GM23338 (cell line): ENCODE results near the gene HS3ST1. TPM values are rescaled to one million over a fixed set of nuclear protein-coding genes. Genes with fewer than 3 reads are reported as not detected.

Experiments
- ATAC-seq: fragments of 200-7000 bp; cut with Tn5 transposase; 3 replicates; pipeline ENCODE4 v1.9.1; 2020
- DNase-seq: peaks from one replicate; pipeline ENCODE4 v3.0.0-alpha.2; 2015; ENCODE audit warnings: low spot score
- H2AFZ ChIP-seq: fragments of 200-600 bp; sonication (generic); 2 replicates; pipeline ENCODE4 v1.8.0; 2016; ENCODE audit warnings: antibody characterized with exemption, mild to moderate bottlenecking, moderate library complexity
- H3F3A ChIP-seq: fragments of 200-600 bp; sonication (generic); replicated peaks from 2 replicates; pipeline ENCODE4 v1.8.0; 2017; ENCODE audit warnings: antibody characterized with exemption, mixed run types, low read depth
- H3K27ac ChIP-seq: fragments of 200-600 bp; sonication (generic); 2 replicates; pipeline ENCODE4 v1.6.1; 2016; ENCODE audit warnings: low read depth
- H3K27me3 ChIP-seq: fragments of 200-600 bp; sonication (generic); 2 replicates; pipeline ENCODE4 v1.8.0; 2016; ENCODE audit warnings: mild to moderate bottlenecking, mixed run types, moderate library complexity; ENCODE audit not compliant: insufficient read depth
- H3K36me3 ChIP-seq: fragments of 200-600 bp; sonication (generic); 2 replicates; pipeline ENCODE4 v1.8.0; 2016; ENCODE audit warnings: mild to moderate bottlenecking; ENCODE audit not compliant: insufficient read depth
- H3K4me1 ChIP-seq: fragments of 200-600 bp; sonication (generic); 2 replicates; pipeline ENCODE4 v1.8.0; 2016; ENCODE audit warnings: mild to moderate bottlenecking, moderate library complexity; ENCODE audit not compliant: insufficient read depth
- H3K4me2 ChIP-seq: fragments of 200-600 bp; sonication (generic); 2 replicates; pipeline ENCODE4 v1.7.1; 2017; ENCODE audit warnings: mixed run types
- H3K4me3 ChIP-seq: fragments of 200-600 bp; sonication (generic); 2 replicates; pipeline ENCODE4 v1.6.1; 2016; ENCODE audit warnings: mixed run types
- H3K79me2 ChIP-seq: fragments of 200-600 bp; sonication (generic); replicated peaks from 2 replicates; pipeline ENCODE4 v1.8.0; 2017; ENCODE audit warnings: mild to moderate bottlenecking; ENCODE audit not compliant: insufficient read depth
- H3K9me2 ChIP-seq: fragments of 200-600 bp; sonication (generic); 2 replicates; pipeline ENCODE4 v1.8.0; 2017; ENCODE audit not compliant: insufficient read depth
- H4K20me1 ChIP-seq: fragments of 200-600 bp; sonication (generic); replicated peaks from 2 replicates; pipeline ENCODE4 v1.8.0; 2017; ENCODE audit warnings: mild to moderate bottlenecking; ENCODE audit not compliant: insufficient read depth
- H3K27ac Mint-ChIP-seq: 2 replicates; pipeline ENCODE4 v1.8.0; 2020; ENCODE audit warnings: inconsistent platforms, mild to moderate bottlenecking, moderate library complexity, mixed read lengths
- H3K27me3 Mint-ChIP-seq: 3 replicates; pipeline ENCODE4 v1.8.0; 2022; ENCODE audit warnings: low read depth, mild to moderate bottlenecking, moderate library complexity, mixed read lengths, inconsistent platforms; ENCODE audit not compliant: insufficient read depth, poor library complexity
- H3K36me3 Mint-ChIP-seq: 3 replicates; pipeline ENCODE4 v1.8.0; 2021; ENCODE audit warnings: low read depth, mild to moderate bottlenecking, inconsistent platforms, moderate library complexity, mixed read lengths
- H3K4me1 Mint-ChIP-seq: 3 replicates; pipeline ENCODE4 v1.8.0; 2020; ENCODE audit warnings: mild to moderate bottlenecking, inconsistent platforms, mixed read lengths
- H3K4me3 Mint-ChIP-seq: 3 replicates; pipeline ENCODE4 v1.8.0; 2021; ENCODE audit warnings: moderate library complexity, mild to moderate bottlenecking, inconsistent platforms, mixed read lengths
- H3K9me3 Mint-ChIP-seq: 3 replicates; pipeline ENCODE4 v1.8.0; 2020; ENCODE audit warnings: moderate library complexity, mild to moderate bottlenecking, inconsistent platforms, mixed read lengths
- CREB1 ChIP-seq: fragments of 250-450 bp; sonication (Bioruptor Pico); IDR thresholded peaks from 2 replicates; pipeline ENCODE4 v1.5.0; 2020; ENCODE audit warnings: low read depth, mild to moderate bottlenecking, moderate library complexity
- EZH2 ChIP-seq: fragments of 200-600 bp; sonication (generic); IDR thresholded peaks from one replicate; pipeline ENCODE4 v1.8.0; 2017; ENCODE audit warnings: antibody characterized with exemption, mild to moderate bottlenecking, low read depth; ENCODE audit not compliant: unreplicated experiment
- EZH2phosphoT487 ChIP-seq: fragments of 200-600 bp; sonication (generic); IDR thresholded peaks from one replicate; pipeline ENCODE4 v1.8.1; 2018; ENCODE audit warnings: antibody characterized with exemption; ENCODE audit not compliant: unreplicated experiment
- JUNB ChIP-seq: IDR thresholded peaks from one replicate; pipeline ENCODE4 v1.6.1; 2016; ENCODE audit warnings: antibody characterized with exemption; ENCODE audit not compliant: unreplicated experiment
- NANOG ChIP-seq: IDR thresholded peaks from 2 replicates; pipeline ENCODE4 v1.6.1; 2016; ENCODE audit warnings: antibody characterized with exemption, borderline replicate concordance
- POLR2AphosphoS5 ChIP-seq: IDR thresholded peaks from 2 replicates; pipeline ENCODE4 v1.6.1; 2016; ENCODE audit warnings: antibody characterized with exemption, low read depth
- STAT1 ChIP-seq: IDR thresholded peaks from one replicate; pipeline ENCODE4 v1.6.1; 2016; ENCODE audit warnings: antibody characterized with exemption; ENCODE audit not compliant: unreplicated experiment
- ZNF114 ChIP-seq: fragments of 250-450 bp; sonication (Bioruptor Pico); IDR thresholded peaks from 2 replicates; pipeline ENCODE4 v1.5.0; 2020; ENCODE audit warnings: mild to moderate bottlenecking, moderate library complexity
- ZNF331 ChIP-seq: fragments of 250-450 bp; sonication (Bioruptor Pico); IDR thresholded peaks from 2 replicates; pipeline ENCODE4 v1.5.0; 2020; ENCODE audit warnings: low read depth, mild to moderate bottlenecking, moderate library complexity
- polyA plus RNA-seq: library from polyadenylated mRNA; unstranded; fragments of >200 nt; fragmentation: Nextera tagmentation; extraction: Ambion mirVana; gene quantifications from 2 replicates; pipeline ENCODE4 v1.2.1, GENCODE V29; 2016
- total RNA-seq: library from RNA; depleted of rRNA; stranded (reverse); fragments of >200 nt; shearing (Covaris generic); gene quantifications from 2 replicates; pipeline ENCODE4 v1.2.3, GENCODE V29; 2014
- TF ChIP-seq, protein P1 (sequence below): fragments of 250-450 bp; sonication (Bioruptor Pico); IDR thresholded peaks from 2 replicates; pipeline ENCODE4 v1.5.0; 2020; ENCODE audit warnings: mild to moderate bottlenecking, moderate library complexity
- TF ChIP-seq, protein P2 (sequence below), 2 experiments: fragments of 200-600 bp in 1 of 2; sonication (generic) in 1 of 2; conservative IDR thresholded peaks; 2 replicates each; pipeline versions ENCODE4 v1.5.1 to v1.6.1; 2016 to 2017; ENCODE audit warnings: antibody characterized with exemption in 2 of 2, low read depth in 2 of 2, mild to moderate bottlenecking in 2 of 2, moderate library complexity in 1 of 2
- TF ChIP-seq, protein P3 (sequence below): IDR thresholded peaks from 2 replicates; pipeline ENCODE4 v1.6.1; 2016; ENCODE audit warnings: antibody characterized with exemption
- TF ChIP-seq, protein P4 (sequence below): IDR thresholded peaks from one replicate; pipeline ENCODE4 v1.6.1; 2018; ENCODE audit warnings: antibody characterized with exemption; ENCODE audit not compliant: unreplicated experiment

HS3ST1 gene
- total and polyA plus RNA-seq, 2 experiments from 2014 or later, result 0.94 to 1.3 TPM

DNA sequence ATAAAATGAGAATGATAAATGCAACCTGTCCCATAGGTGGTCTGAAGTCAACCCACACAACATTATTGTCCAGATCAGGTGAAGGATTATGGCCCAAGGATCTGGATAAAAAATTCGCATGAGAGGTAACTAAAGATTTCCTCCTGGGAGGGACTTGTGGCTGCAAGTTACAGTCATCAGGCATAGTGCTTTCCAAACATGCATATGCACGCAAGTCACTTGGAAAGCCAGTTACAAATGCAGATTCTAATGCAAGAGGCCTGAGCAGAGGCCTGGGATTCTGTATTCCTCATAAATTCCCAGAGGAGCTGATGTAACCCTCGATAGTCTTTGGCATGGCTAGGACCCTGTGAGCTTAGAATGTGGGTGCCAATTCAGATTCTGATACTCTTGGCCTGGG is 21.1 kb downstream of the HS3ST1 start:
- H3K27ac Mint-ChIP-seq, result 0 out of 2 replicates have a peak overlapping the region, but pooled peaks have one; percentile 2

More for the DNA sequence above, 21.1 kb downstream of the HS3ST1 start:
- H3K4me1 ChIP-seq, result peaks cover 17% of the 10 kb centered on the region
- Mint-ChIP-seq H3K27me3 (peaks cover 3% of the 10 kb centered on the region), H3K4me1 (peaks cover 26% of the 10 kb centered on the region), H3K36me3 (no peaks in the 10 kb centered on the region), H3K9me3 (no peaks in the 10 kb centered on the region), H3K4me3 (no peak overlapping the region)
- no peaks in the 10 kb centered on the region for H3K36me3 ChIP-seq
- no peak for DNase-seq
- H3F3A ChIP-seq, result no peaks in the 10 kb centered on the region
- peaks cover 3% of the 10 kb centered on the region; the same call in 1 of the 2 replicates for H3K9me2 ChIP-seq
- TF ChIP-seq JUNB (no peak), EZH2phosphoT487 (no peak), CREB1 (no peak), POLR2AphosphoS5 (no peak), STAT1 (no peak), NANOG (no peak), ZNF114 (CRISPR knock-in tag) (no peak), ZNF331 (no peak), EZH2 (no peak)
- TF ChIP-seq, protein P1, sequence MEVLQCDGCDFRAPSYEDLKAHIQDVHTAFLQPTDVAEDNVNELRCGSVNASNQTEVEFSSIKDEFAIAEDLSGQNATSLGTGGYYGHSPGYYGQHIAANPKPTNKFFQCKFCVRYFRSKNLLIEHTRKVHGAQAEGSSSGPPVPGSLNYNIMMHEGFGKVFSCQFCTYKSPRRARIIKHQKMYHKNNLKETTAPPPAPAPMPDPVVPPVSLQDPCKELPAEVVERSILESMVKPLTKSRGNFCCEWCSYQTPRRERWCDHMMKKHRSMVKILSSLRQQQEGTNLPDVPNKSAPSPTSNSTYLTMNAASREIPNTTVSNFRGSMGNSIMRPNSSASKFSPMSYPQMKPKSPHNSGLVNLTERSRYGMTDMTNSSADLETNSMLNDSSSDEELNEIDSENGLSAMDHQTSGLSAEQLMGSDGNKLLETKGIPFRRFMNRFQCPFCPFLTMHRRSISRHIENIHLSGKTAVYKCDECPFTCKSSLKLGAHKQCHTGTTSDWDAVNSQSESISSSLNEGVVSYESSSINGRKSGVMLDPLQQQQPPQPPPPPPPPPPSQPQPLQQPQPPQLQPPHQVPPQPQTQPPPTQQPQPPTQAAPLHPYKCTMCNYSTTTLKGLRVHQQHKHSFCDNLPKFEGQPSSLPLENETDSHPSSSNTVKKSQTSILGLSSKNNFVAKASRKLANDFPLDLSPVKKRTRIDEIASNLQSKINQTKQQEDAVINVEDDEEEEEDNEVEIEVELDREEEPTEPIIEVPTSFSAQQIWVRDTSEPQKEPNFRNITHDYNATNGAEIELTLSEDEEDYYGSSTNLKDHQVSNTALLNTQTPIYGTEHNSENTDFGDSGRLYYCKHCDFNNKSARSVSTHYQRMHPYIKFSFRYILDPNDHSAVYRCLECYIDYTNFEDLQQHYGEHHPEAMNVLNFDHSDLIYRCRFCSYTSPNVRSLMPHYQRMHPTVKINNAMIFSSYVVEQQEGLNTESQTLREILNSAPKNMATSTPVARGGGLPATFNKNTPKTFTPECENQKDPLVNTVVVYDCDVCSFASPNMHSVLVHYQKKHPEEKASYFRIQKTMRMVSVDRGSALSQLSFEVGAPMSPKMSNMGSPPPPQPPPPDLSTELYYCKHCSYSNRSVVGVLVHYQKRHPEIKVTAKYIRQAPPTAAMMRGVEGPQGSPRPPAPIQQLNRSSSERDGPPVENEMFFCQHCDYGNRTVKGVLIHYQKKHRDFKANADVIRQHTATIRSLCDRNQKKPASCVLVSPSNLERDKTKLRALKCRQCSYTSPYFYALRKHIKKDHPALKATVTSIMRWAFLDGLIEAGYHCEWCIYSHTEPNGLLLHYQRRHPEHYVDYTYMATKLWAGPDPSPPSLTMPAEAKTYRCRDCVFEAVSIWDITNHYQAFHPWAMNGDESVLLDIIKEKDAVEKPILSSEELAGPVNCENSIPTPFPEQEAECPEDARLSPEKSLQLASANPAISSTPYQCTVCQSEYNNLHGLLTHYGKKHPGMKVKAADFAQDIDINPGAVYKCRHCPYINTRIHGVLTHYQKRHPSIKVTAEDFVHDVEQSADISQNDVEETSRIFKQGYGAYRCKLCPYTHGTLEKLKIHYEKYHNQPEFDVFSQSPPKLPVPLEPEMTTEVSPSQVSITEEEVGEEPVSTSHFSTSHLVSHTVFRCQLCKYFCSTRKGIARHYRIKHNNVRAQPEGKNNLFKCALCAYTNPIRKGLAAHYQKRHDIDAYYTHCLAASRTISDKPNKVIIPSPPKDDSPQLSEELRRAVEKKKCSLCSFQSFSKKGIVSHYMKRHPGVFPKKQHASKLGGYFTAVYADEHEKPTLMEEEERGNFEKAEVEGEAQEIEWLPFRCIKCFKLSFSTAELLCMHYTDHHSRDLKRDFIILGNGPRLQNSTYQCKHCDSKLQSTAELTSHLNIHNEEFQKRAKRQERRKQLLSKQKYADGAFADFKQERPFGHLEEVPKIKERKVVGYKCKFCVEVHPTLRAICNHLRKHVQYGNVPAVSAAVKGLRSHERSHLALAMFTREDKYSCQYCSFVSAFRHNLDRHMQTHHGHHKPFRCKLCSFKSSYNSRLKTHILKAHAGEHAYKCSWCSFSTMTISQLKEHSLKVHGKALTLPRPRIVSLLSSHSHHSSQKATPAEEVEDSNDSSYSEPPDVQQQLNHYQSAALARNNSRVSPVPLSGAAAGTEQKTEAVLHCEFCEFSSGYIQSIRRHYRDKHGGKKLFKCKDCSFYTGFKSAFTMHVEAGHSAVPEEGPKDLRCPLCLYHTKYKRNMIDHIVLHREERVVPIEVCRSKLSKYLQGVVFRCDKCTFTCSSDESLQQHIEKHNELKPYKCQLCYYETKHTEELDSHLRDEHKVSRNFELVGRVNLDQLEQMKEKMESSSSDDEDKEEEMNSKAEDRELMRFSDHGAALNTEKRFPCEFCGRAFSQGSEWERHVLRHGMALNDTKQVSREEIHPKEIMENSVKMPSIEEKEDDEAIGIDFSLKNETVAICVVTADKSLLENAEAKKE, result no peak
- TF ChIP-seq, protein P2, sequence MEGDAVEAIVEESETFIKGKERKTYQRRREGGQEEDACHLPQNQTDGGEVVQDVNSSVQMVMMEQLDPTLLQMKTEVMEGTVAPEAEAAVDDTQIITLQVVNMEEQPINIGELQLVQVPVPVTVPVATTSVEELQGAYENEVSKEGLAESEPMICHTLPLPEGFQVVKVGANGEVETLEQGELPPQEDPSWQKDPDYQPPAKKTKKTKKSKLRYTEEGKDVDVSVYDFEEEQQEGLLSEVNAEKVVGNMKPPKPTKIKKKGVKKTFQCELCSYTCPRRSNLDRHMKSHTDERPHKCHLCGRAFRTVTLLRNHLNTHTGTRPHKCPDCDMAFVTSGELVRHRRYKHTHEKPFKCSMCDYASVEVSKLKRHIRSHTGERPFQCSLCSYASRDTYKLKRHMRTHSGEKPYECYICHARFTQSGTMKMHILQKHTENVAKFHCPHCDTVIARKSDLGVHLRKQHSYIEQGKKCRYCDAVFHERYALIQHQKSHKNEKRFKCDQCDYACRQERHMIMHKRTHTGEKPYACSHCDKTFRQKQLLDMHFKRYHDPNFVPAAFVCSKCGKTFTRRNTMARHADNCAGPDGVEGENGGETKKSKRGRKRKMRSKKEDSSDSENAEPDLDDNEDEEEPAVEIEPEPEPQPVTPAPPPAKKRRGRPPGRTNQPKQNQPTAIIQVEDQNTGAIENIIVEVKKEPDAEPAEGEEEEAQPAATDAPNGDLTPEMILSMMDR (conservative IDR thresholded peaks at IDR 0.05; ENCODE audit: low read depth in 2 of 2), result no peak
- TF ChIP-seq, protein P3, sequence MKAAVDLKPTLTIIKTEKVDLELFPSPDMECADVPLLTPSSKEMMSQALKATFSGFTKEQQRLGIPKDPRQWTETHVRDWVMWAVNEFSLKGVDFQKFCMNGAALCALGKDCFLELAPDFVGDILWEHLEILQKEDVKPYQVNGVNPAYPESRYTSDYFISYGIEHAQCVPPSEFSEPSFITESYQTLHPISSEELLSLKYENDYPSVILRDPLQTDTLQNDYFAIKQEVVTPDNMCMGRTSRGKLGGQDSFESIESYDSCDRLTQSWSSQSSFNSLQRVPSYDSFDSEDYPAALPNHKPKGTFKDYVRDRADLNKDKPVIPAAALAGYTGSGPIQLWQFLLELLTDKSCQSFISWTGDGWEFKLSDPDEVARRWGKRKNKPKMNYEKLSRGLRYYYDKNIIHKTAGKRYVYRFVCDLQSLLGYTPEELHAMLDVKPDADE, result no peak
- TF ChIP-seq, protein P4, sequence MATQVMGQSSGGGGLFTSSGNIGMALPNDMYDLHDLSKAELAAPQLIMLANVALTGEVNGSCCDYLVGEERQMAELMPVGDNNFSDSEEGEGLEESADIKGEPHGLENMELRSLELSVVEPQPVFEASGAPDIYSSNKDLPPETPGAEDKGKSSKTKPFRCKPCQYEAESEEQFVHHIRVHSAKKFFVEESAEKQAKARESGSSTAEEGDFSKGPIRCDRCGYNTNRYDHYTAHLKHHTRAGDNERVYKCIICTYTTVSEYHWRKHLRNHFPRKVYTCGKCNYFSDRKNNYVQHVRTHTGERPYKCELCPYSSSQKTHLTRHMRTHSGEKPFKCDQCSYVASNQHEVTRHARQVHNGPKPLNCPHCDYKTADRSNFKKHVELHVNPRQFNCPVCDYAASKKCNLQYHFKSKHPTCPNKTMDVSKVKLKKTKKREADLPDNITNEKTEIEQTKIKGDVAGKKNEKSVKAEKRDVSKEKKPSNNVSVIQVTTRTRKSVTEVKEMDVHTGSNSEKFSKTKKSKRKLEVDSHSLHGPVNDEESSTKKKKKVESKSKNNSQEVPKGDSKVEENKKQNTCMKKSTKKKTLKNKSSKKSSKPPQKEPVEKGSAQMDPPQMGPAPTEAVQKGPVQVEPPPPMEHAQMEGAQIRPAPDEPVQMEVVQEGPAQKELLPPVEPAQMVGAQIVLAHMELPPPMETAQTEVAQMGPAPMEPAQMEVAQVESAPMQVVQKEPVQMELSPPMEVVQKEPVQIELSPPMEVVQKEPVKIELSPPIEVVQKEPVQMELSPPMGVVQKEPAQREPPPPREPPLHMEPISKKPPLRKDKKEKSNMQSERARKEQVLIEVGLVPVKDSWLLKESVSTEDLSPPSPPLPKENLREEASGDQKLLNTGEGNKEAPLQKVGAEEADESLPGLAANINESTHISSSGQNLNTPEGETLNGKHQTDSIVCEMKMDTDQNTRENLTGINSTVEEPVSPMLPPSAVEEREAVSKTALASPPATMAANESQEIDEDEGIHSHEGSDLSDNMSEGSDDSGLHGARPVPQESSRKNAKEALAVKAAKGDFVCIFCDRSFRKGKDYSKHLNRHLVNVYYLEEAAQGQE, result no peak
- peak overlapping the region; percentile 8; the same call in 1 of the 2 replicates for H3K4me2 ChIP-seq
- no peak for ATAC-seq
- H3K27me3 ChIP-seq, result no peaks in the 10 kb centered on the region
- no peaks in the 10 kb centered on the region for H4K20me1 ChIP-seq
- no peak overlapping the region for H3K4me3 ChIP-seq
- H2AFZ ChIP-seq, result no peak overlapping the region
- no peak overlapping the region for H3K27ac ChIP-seq
- H3K79me2 ChIP-seq, result no peaks in the 10 kb centered on the region
